ENCODE data around the gene PDZRN4.
A peak's percentile ranks its signal among the peaks of the same experiment; 100 is the strongest.

Gene PDZRN4

GRCh38 chr12:41460906-41461305 is 272.8 kb downstream of the PDZRN4 start:
- no peak for DNase-seq

GRCh38 chr12:41462312-41462711 is 274.2 kb downstream of the PDZRN4 start:
- DNase-seq = no peak

- no peak for DNase-seq
Observed at GRCh38 chr12:41465526-41465925, 277.4 kb downstream of the PDZRN4 start.

GRCh38 chr12:41466300-41466699 is 278.2 kb downstream of the PDZRN4 start:
- DNase-seq = peak; percentile 83

GRCh38 chr12:41466802-41467201 is 278.7 kb downstream of the PDZRN4 start:
- no peak for DNase-seq

GRCh38 chr12:41467591-41468325 is 279.6 kb downstream of the PDZRN4 start:
- DNase-seq = no peak

- DNase-seq = no peak
Observed at GRCh38 chr12:41468341-41468740, 280.2 kb downstream of the PDZRN4 start.

- no peak for DNase-seq
Observed at GRCh38 chr12:41468756-41469155, 280.6 kb downstream of the PDZRN4 start.

GRCh38 chr12:41473441-41473840 is 285.3 kb downstream of the PDZRN4 start:
- DNase-seq = no peak

- DNase-seq = no peak
Observed at GRCh38 chr12:41474001-41474400, 285.9 kb downstream of the PDZRN4 start.

- no peak for DNase-seq
Observed at GRCh38 chr12:41476499-41477439, 288.6 kb downstream of the PDZRN4 start.

GRCh38 chr12:41479426-41479825 is 291.3 kb downstream of the PDZRN4 start:
- DNase-seq = no peak

GRCh38 chr12:41485203-41485602 is 297.1 kb downstream of the PDZRN4 start:
- no peak for DNase-seq

GRCh38 chr12:41486718-41487117 is 298.6 kb downstream of the PDZRN4 start:
- DNase-seq = no peak

- no peak for DNase-seq
Observed at GRCh38 chr12:41496009-41496408, 307.9 kb downstream of the PDZRN4 start.

GRCh38 chr12:41497409-41497808 is 309.3 kb downstream of the PDZRN4 start:
- no peak for DNase-seq

GRCh38 chr12:41504976-41505375 is 316.9 kb downstream of the PDZRN4 start:
- DNase-seq = no peak

- DNase-seq = no peak
Observed at GRCh38 chr12:41507286-41507685, 319.2 kb downstream of the PDZRN4 start.

GRCh38 chr12:41509271-41510055 is 321.3 kb downstream of the PDZRN4 start:
- no peak for DNase-seq

- DNase-seq = no peak
Observed at GRCh38 chr12:41510470-41510869, 322.4 kb downstream of the PDZRN4 start.

GRCh38 chr12:41511247-41511646 is 323.1 kb downstream of the PDZRN4 start:
- no peak for DNase-seq

GRCh38 chr12:41512497-41512896 is 324.4 kb downstream of the PDZRN4 start:
- DNase-seq = no peak

Data from NCI-H524 treated with DMSO at 0.1 percent for 48 hours (cell line).